ENCODE results near the gene CDCA3.

GRCh38 chr12:6891646-6892001 lies 40.5 kb upstream of the CDCA3 start:
- TF ChIP-seq EZH2 (IDR thresholded peaks at IDR 0.05; ENCODE audit: insufficient read depth, low read length): no peak
- no peak for TF ChIP-seq CTCF (IDR thresholded peaks at IDR 0.05; ENCODE audit: insufficient read depth, low read depth, low read length)

Measured in astrocyte (in vitro differentiated cells and primary cell).